Keratinocyte (primary cell): ENCODE data around the gene TARP.

Source experiments
- DNase-seq: peaks from one replicate; pipeline ENCODE4 v3.0.0-alpha.2; 2011; ENCODE audit warnings: low read depth, missing footprints, low spot score
- FAIRE-seq: peaks from 2 replicates; lab custom pipeline; 2011; peaks lifted over from hg19 to GRCh38; lab: Jason Lieb, UNC
- H2AFZ ChIP-seq: 2 replicates; pipeline ENCODE4 v1.6.0; 2012; ENCODE audit warnings: low read length, control low read depth, inconsistent platforms; ENCODE audit not compliant: control insufficient read depth
- H3K27ac ChIP-seq: 2 replicates; pipeline ENCODE4 v1.5.1; 2011; ENCODE audit warnings: low read length; ENCODE audit not compliant: control insufficient read depth, insufficient read depth
- H3K27me3 ChIP-seq: 3 replicates; pipeline ENCODE4 v1.6.0; 2011; ENCODE audit warnings: low read length; ENCODE audit not compliant: control insufficient read depth, insufficient read depth; ENCODE audit errors: extremely low read depth
- H3K36me3 ChIP-seq, 2 experiments: 2 replicates in 1 of 2; 3 replicates in 1 of 2; pipeline ENCODE4 v1.5.1; 2011; ENCODE audit warnings: low read length in 2 of 2, mild to moderate bottlenecking in 1 of 2; ENCODE audit not compliant: control insufficient read depth in 2 of 2, insufficient read depth in 2 of 2; ENCODE audit errors: extremely low read depth in 1 of 2
- H3K4me1 ChIP-seq: 3 replicates; pipeline ENCODE4 v1.5.1; 2011; ENCODE audit warnings: low read length; ENCODE audit not compliant: control insufficient read depth, insufficient read depth; ENCODE audit errors: extremely low read depth
- H3K4me2 ChIP-seq: 3 replicates; pipeline ENCODE4 v1.6.0; 2011; ENCODE audit warnings: low read depth, low read length; ENCODE audit not compliant: control insufficient read depth, insufficient read depth; ENCODE audit errors: extremely low read depth
- H3K4me3 ChIP-seq, 3 experiments: fragments of 200-600 bp in 1 of 3; sonication (generic) in 1 of 3; 2 replicates in 2 of 3; 3 replicates in 1 of 3; pipeline ENCODE4 v1.5.1; 2011 to 2016; ENCODE audit warnings: low read length in 3 of 3, mild to moderate bottlenecking in 3 of 3, control low read depth in 2 of 3, inconsistent platforms in 1 of 3, low read depth in 1 of 3, mixed read lengths in 1 of 3, mixed run types in 1 of 3, moderate library complexity in 1 of 3; ENCODE audit not compliant: control insufficient read depth in 2 of 3, insufficient read depth in 2 of 3; ENCODE audit errors: extremely low read depth in 1 of 3
- H3K79me2 ChIP-seq: 2 replicates; pipeline ENCODE4 v1.6.0; 2012; ENCODE audit warnings: low read length; ENCODE audit not compliant: control insufficient read depth, insufficient read depth
- H3K9ac ChIP-seq: 3 replicates; pipeline ENCODE4 v1.6.0; 2011; ENCODE audit warnings: low read length; ENCODE audit not compliant: control insufficient read depth, insufficient read depth; ENCODE audit errors: extremely low read depth
- H3K9me1 ChIP-seq: 3 replicates; pipeline ENCODE4 v1.6.0; 2011; ENCODE audit warnings: low read length; ENCODE audit not compliant: control insufficient read depth, insufficient read depth; ENCODE audit errors: extremely low read depth
- H3K9me3 ChIP-seq: 2 replicates; pipeline ENCODE4 v1.5.1; 2012; ENCODE audit warnings: low read depth, low read length; ENCODE audit not compliant: control insufficient read depth
- H4K20me1 ChIP-seq: 3 replicates; pipeline ENCODE4 v1.6.0; 2011; ENCODE audit warnings: low read length; ENCODE audit not compliant: control insufficient read depth, insufficient read depth; ENCODE audit errors: extremely low read depth
- CTCF ChIP-seq, 3 experiments: IDR thresholded peaks in 1 of 3; conservative IDR thresholded peaks in 1 of 3; optimal IDR thresholded peaks in 1 of 3; 2 replicates in 2 of 3; 3 replicates in 1 of 3; pipeline versions ENCODE3 to v1.5.1; 2011; ENCODE audit warnings: low read length in 3 of 3, mild to moderate bottlenecking in 3 of 3, moderate library complexity in 2 of 3, control low read depth in 1 of 3, inconsistent platforms in 1 of 3; ENCODE audit not compliant: insufficient read depth in 2 of 3; ENCODE audit errors: extremely low read depth in 1 of 3
- EZH2 ChIP-seq: IDR thresholded peaks from one replicate; pipeline ENCODE4 v1.6.1; 2012; ENCODE audit warnings: inconsistent platforms, mild to moderate bottlenecking, low read length, moderate library complexity
- dilution Hi-C: fragments of 300-500 bp; cut with MboI; formaldehyde crosslinking; loops from one replicate; pipeline ENCODE4 v1.7.0; 2020; ENCODE audit warnings: low sequenced_read_pairs; ENCODE audit not compliant: extremely low pct_ligation_motif_present

Gene TARP

GRCh38 chr7:38321515-38321944 is 48.1 kb upstream of the TARP start:
- DNase-seq (no peak), FAIRE-seq (no peak)
- Histone ChIP-seq H3K9me1 (no peaks in the 10 kb centered on the region), H3K79me2 (no peaks in the 10 kb centered on the region), H3K9me3 (no peaks in the 10 kb centered on the region), H4K20me1 (no peaks in the 10 kb centered on the region), H3K27me3 (no peaks in the 10 kb centered on the region), H3K4me2 (no peak overlapping the region), H3K4me1 (no peaks in the 10 kb centered on the region), H3K27ac (no peak overlapping the region), H3K36me3 (no peaks in the 10 kb centered on the region), H2AFZ (no peak overlapping the region), H3K9ac (no peak overlapping the region), H3K4me3 (no peak overlapping the region)
- TF ChIP-seq EZH2: no peak
- TF ChIP-seq CTCF (optimal IDR thresholded peaks at IDR 0.05 in 1 of 3, IDR thresholded peaks at IDR 0.05 in 1 of 3, conservative IDR thresholded peaks at IDR 0.05 in 1 of 3; ENCODE audit: extremely low read depth in 1 of 3, insufficient read depth in 2 of 3, low read length in 3 of 3): no peak
- dilution Hi-C loops: no loop called here

- H3K27me3 ChIP-seq: no peaks in the 10 kb centered on the region
- no peak overlapping the region for H3K4me2 ChIP-seq
- H3K9me3 ChIP-seq: no peaks in the 10 kb centered on the region
- no peak overlapping the region for H3K27ac ChIP-seq
- H3K9me1 ChIP-seq: no peaks in the 10 kb centered on the region
- H3K79me2 ChIP-seq: no peaks in the 10 kb centered on the region
- no peaks in the 10 kb centered on the region for H3K4me1 ChIP-seq
- TF ChIP-seq CTCF (optimal IDR thresholded peaks at IDR 0.05 in 1 of 3, IDR thresholded peaks at IDR 0.05 in 1 of 3, conservative IDR thresholded peaks at IDR 0.05 in 1 of 3; ENCODE audit: extremely low read depth in 1 of 3, insufficient read depth in 2 of 3, low read length in 3 of 3) (no peak), EZH2 (no peak)
- no peak overlapping the region for H3K9ac ChIP-seq
- no peaks in the 10 kb centered on the region for H3K36me3 ChIP-seq
- DNase-seq: no peak
- H3K4me3 ChIP-seq: no peak overlapping the region
- no peak for FAIRE-seq
- dilution Hi-C loops: no loop called here
- H2AFZ ChIP-seq: no peak overlapping the region
- no peaks in the 10 kb centered on the region for H4K20me1 ChIP-seq
Observed at GRCh38 chr7:38321050-38321449, 47.6 kb upstream of the TARP start.
